Testis (tissue), 2 donors: ENCODE measurements around the gene ZNF408.

Experiments
- POLR2A ChIP-seq: fragments of 450-650 bp; IDR thresholded peaks from one replicate; pipeline ENCODE4 v1.6.1; 2017; ENCODE audit warnings: antibody characterized with exemption, mild to moderate bottlenecking, moderate library complexity
- TF ChIP-seq, protein P1 (sequence below), 3 experiments: fragments of 450-650 bp in 2 of 3; fragments of 200-600 bp in 1 of 3; sonication (generic) in 1 of 3; IDR thresholded peaks; one replicate each; pipeline ENCODE4 v1.5.1; 2016 to 2019; ENCODE audit warnings: antibody characterized with exemption in 3 of 3, mild to moderate bottlenecking in 2 of 3, moderate library complexity in 1 of 3

- TF ChIP-seq, protein P1, sequence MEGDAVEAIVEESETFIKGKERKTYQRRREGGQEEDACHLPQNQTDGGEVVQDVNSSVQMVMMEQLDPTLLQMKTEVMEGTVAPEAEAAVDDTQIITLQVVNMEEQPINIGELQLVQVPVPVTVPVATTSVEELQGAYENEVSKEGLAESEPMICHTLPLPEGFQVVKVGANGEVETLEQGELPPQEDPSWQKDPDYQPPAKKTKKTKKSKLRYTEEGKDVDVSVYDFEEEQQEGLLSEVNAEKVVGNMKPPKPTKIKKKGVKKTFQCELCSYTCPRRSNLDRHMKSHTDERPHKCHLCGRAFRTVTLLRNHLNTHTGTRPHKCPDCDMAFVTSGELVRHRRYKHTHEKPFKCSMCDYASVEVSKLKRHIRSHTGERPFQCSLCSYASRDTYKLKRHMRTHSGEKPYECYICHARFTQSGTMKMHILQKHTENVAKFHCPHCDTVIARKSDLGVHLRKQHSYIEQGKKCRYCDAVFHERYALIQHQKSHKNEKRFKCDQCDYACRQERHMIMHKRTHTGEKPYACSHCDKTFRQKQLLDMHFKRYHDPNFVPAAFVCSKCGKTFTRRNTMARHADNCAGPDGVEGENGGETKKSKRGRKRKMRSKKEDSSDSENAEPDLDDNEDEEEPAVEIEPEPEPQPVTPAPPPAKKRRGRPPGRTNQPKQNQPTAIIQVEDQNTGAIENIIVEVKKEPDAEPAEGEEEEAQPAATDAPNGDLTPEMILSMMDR (IDR thresholded peaks at IDR 0.05), result no peak
- no peak for TF ChIP-seq POLR2A
Observed at GRCh38 chr11:46680815-46681214, 20.0 kb upstream of the ZNF408 start.
